ENCODE data around the gene CYLD. TPM values are rescaled to one million over a fixed set of nuclear protein-coding genes. Genes with fewer than 3 reads are reported as not detected.
A peak's percentile ranks its signal among the peaks of the same experiment; 100 is the strongest.

CYLD gene
- total RNA-seq, 1 donor from 2014 or later: 10.3 TPM

- peak; percentile 41 for TF ChIP-seq CTCF (conservative IDR thresholded peaks at IDR 0.05; ENCODE audit: low read depth, low read length)
- no peak overlapping the region for H3K4me3 ChIP-seq (ENCODE audit: low read depth, low read length)
- DNase-seq (ENCODE audit: low read depth): no peak
These were observed 98.2 kb downstream of the CYLD start for GRCh38 chr16:50839920-50840729.

GRCh38 chr16:50841081-50841886, 99.4 kb downstream of the CYLD start:
- no peak for DNase-seq (ENCODE audit: low read depth)
- TF ChIP-seq CTCF (conservative IDR thresholded peaks at IDR 0.05; ENCODE audit: low read depth, low read length): no peak
- H3K4me3 ChIP-seq (ENCODE audit: low read depth, low read length): peak overlapping the region; percentile 56

- no peak overlapping the region for H3K4me3 ChIP-seq (ENCODE audit: low read depth, low read length)
- no peak for TF ChIP-seq CTCF (conservative IDR thresholded peaks at IDR 0.05; ENCODE audit: low read depth, low read length)
- no peak for DNase-seq (ENCODE audit: low read depth)
These were observed 100.2 kb downstream of the CYLD start for GRCh38 chr16:50842013-50842505.

GRCh38 chr16:50842589-50842988, 100.7 kb downstream of the CYLD start:
- no peak overlapping the region for H3K4me3 ChIP-seq (ENCODE audit: low read depth, low read length)
- TF ChIP-seq CTCF (conservative IDR thresholded peaks at IDR 0.05; ENCODE audit: low read depth, low read length): no peak
- no peak for DNase-seq (ENCODE audit: low read depth)

GRCh38 chr16:50844840-50845239, 103.0 kb downstream of the CYLD start:
- H3K4me3 ChIP-seq (ENCODE audit: low read depth, low read length): no peak overlapping the region
- DNase-seq (ENCODE audit: low read depth): no peak

GRCh38 chr16:50845296-50845695, 103.4 kb downstream of the CYLD start:
- no peak for DNase-seq (ENCODE audit: low read depth)
- H3K4me3 ChIP-seq (ENCODE audit: low read depth, low read length): no peak overlapping the region
- no peak for TF ChIP-seq CTCF (conservative IDR thresholded peaks at IDR 0.05; ENCODE audit: low read depth, low read length)

More at GRCh38 chr16:50844840-50845239, 103.0 kb downstream of the CYLD start:
- no peak for TF ChIP-seq CTCF (conservative IDR thresholded peaks at IDR 0.05; ENCODE audit: low read depth, low read length)

All from epithelial cell of proximal tubule (primary cell).